Body of pancreas (tissue), 4 donors: ENCODE results near the gene TRAF5. TPM values are rescaled to one million over a fixed set of nuclear protein-coding genes. Genes with fewer than 3 reads are reported as not detected.
"Not testable (repeated sequence)": the region's sequence is repeated elsewhere in the genome, so short reads cannot be mapped to it uniquely, and the experiment has no call there.

Source experiments
- ATAC-seq: fragments of 150-250 bp; one replicate; pipeline ENCODE4 v1.9.1; 2016
- DNase-seq, 4 donors: peaks; one replicate each; pipeline ENCODE4 v3.0.0-alpha.2; 2019
- H3K27ac ChIP-seq, 4 donors: fragments of 200-600 bp; sonication (generic); 1 replicate in 3 of 4; 2 replicates in 1 of 4; pipeline versions ENCODE4 v1.5.1 to v1.6.1; 2016 to 2019; ENCODE audit warnings: mild to moderate bottlenecking in 1 of 4, mixed read lengths in 1 of 4, moderate library complexity in 1 of 4
- H3K27me3 ChIP-seq, 2 donors: fragments of 200-600 bp; sonication (generic); one replicate each; pipeline ENCODE4 v1.6.0; 2016; ENCODE audit warnings: mild to moderate bottlenecking in 1 of 2
- H3K36me3 ChIP-seq, 2 donors: fragments of 200-600 bp; sonication (generic); replicated peaks in 1 of 2; 2 replicates each; pipeline ENCODE4 v1.5.1; 2016; ENCODE audit warnings: low read depth in 2 of 2; ENCODE audit not compliant: insufficient read depth in 1 of 2
- H3K4me1 ChIP-seq: fragments of 200-600 bp; sonication (generic); one replicate; pipeline ENCODE4 v1.6.0; 2016
- H3K4me3 ChIP-seq, 2 donors: fragments of 200-600 bp; sonication (generic); 1 replicate in 1 of 2; 2 replicates in 1 of 2; pipeline ENCODE4 v1.5.1; 2016 to 2019
- H3K9me3 ChIP-seq, 3 donors: fragments of 200-600 bp; sonication (generic); 1 replicate in 2 of 3; 2 replicates in 1 of 3; pipeline ENCODE4 v1.5.1; 2016
- POLR2A ChIP-seq, 3 donors: fragments of 450-650 bp; IDR thresholded peaks; one replicate each; pipeline ENCODE4 v1.6.1; 2016; ENCODE audit warnings: antibody characterized with exemption in 3 of 3, mild to moderate bottlenecking in 2 of 3
- WGBS, 2 donors: methylation state at CpG; one replicate each; pipeline ENCODE4 v1.1.5; 2017; 5-methylcytosine and 5-hydroxymethylcytosine counted together
- intact Hi-C: fragments of 100-400 bp; cut with DNase I; formaldehyde crosslinking; loops from one replicate; pipeline ENCODE4 v1.15.1; 2023
- total RNA-seq, 2 donors: library from RNA; depleted of rRNA; stranded (reverse); fragments of >200 nt; gene quantifications; one replicate each; pipeline ENCODE4 v1.1.0, GENCODE V29; 2016
- TF ChIP-seq, protein P1 (sequence below), 7 experiments: fragments of 450-650 bp in 4 of 7; fragments of 200-600 bp in 3 of 7; sonication (generic) in 3 of 7; IDR thresholded peaks; one replicate each; pipeline ENCODE4 v1.5.1; 2016 to 2019; ENCODE audit warnings: antibody characterized with exemption in 7 of 7

Gene TRAF5
- total RNA-seq, 2 donors from 2014 or later = 35.6 to 37.6 TPM

DNA sequence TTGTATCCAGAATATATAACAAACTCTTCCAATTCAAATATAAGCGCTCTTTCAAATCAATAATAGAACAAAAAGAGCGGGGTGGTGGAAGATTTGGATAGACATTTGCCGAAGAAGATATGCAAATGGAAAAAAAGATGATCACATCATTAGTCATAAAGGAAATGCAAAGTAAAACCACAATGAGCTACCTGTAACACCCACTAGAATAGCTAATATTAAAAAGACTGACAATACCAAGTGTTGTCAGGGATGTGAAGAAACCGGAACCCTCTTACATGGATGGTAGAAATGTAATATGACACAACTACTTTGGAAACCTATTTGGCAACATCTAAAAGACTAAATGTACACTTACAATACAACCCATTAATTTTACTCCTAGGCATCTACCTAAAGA, 5.7 kb upstream of the TRAF5 start:
- no peak overlapping the region for H3K4me3 ChIP-seq
- ATAC-seq (no peak), DNase-seq (no peak)
- intact Hi-C loops = loop anchor here (10.0 kb wide), 1 partner anchor 194 kb away; no protein-coding TSS in a partner anchor
- H3K27ac ChIP-seq = no peak overlapping the region
- 71 to 73% methylated on average over 4 of the region's 4 CpGs for WGBS, 2 donors
- H3K27me3 ChIP-seq = no peaks in the 10 kb centered on the region
- TF ChIP-seq POLR2A (IDR thresholded peaks at IDR 0.05) = no peak
- TF ChIP-seq, protein P1, sequence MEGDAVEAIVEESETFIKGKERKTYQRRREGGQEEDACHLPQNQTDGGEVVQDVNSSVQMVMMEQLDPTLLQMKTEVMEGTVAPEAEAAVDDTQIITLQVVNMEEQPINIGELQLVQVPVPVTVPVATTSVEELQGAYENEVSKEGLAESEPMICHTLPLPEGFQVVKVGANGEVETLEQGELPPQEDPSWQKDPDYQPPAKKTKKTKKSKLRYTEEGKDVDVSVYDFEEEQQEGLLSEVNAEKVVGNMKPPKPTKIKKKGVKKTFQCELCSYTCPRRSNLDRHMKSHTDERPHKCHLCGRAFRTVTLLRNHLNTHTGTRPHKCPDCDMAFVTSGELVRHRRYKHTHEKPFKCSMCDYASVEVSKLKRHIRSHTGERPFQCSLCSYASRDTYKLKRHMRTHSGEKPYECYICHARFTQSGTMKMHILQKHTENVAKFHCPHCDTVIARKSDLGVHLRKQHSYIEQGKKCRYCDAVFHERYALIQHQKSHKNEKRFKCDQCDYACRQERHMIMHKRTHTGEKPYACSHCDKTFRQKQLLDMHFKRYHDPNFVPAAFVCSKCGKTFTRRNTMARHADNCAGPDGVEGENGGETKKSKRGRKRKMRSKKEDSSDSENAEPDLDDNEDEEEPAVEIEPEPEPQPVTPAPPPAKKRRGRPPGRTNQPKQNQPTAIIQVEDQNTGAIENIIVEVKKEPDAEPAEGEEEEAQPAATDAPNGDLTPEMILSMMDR (IDR thresholded peaks at IDR 0.05) = no peak
- peaks cover 0 to 3% of the 10 kb centered on the region in 2 donors for H3K36me3 ChIP-seq
- H3K9me3 ChIP-seq = no peaks in the 10 kb centered on the region
- H3K4me1 ChIP-seq = peaks cover 6% of the 10 kb centered on the region

DNA sequence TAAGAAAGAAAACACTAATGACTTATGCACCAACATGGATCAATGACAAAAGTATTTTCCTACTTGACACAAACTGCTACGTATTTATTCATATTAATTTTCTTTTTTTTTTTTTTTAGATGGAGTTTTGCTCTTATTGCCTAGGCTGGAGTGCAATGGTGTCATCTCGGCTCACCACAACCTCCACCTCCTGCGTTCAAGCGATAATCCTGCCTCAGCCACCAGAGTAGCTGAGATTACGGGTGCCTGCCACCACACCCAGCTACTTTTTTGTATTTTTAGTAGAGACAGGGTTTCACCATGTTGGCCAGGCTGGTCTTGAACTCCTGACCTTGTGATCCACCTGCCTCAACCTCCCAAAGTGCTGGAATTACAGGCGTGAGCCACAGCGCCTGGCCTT, 5.0 kb upstream of the TRAF5 start:
- not testable (repeated sequence) for DNase-seq, H3K36me3 ChIP-seq, H3K27ac ChIP-seq, H3K4me3 ChIP-seq, ATAC-seq, H3K27me3 ChIP-seq, H3K9me3 ChIP-seq
- 88% methylated on average over 7 of the region's 7 CpGs for WGBS, 2 donors
- peaks cover 11% of the 10 kb centered on the region for H3K4me1 ChIP-seq
- intact Hi-C loops = loop anchor here (10.0 kb wide), 1 partner anchor 193 kb away; no protein-coding TSS in a partner anchor

DNA sequence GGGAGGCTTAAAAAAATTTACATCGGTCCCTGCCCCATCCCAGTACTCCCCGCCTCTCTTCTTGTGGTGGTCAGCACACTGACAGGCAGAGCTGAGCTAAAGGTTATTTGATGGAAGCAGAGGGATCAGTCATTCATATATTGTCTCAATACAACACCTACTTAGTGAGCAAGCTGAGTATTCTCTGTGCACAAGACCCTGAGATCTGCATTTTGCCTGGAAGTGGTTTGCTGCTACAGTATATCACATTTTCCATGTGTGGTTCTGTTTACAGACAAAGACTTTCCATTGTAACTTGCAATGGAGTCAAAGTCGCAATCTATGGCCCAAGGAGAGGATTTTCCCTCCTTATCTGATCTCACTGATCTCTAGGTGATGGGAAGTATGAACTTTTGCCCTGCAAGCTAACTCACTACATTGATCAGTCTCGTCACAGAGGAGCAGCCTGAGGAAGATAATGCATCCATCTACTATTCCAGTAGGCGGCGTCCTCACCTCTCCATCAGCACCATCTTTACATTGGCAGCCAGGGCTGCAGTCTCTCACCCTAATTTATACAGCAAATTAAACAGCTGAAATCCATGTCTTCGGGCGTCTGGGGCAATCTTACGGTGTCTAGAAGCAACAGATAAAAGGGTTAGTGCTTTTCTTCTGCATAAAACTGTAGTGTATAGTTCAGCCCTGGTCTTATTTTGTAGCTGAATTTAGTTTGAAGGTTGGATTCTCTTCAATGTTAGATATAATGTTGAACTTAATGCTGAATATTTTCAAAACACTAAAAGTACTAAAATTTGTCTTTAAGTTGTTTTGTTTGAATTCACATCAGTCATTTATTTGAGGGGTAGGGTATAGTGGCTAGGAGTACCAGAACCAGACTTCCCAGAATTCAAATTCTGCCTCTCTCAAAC, 3.2 kb upstream of the TRAF5 start:
- Histone ChIP-seq H3K4me1 (peaks cover 18% of the 10 kb centered on the region), H3K27ac (no peak overlapping the region), H3K27me3 (no peaks in the 10 kb centered on the region), H3K4me3 (no peak overlapping the region), H3K36me3 (no peaks in the 10 kb centered on the region), H3K9me3 (no peaks in the 10 kb centered on the region)
- ATAC-seq (peak; percentile 30), DNase-seq (peak; percentile 62 to 75 (median 70))
- no peak for TF ChIP-seq POLR2A (IDR thresholded peaks at IDR 0.05)
- TF ChIP-seq, protein P1 (IDR thresholded peaks at IDR 0.05) = peak; percentile 41 to 79 (median 74)
- WGBS, 2 donors = 19 to 23% methylated on average over 9 of the region's 9 CpGs
- intact Hi-C loops = loop anchor here (10.0 kb wide), 1 partner anchor 191 kb away; no protein-coding TSS in a partner anchor

DNA sequence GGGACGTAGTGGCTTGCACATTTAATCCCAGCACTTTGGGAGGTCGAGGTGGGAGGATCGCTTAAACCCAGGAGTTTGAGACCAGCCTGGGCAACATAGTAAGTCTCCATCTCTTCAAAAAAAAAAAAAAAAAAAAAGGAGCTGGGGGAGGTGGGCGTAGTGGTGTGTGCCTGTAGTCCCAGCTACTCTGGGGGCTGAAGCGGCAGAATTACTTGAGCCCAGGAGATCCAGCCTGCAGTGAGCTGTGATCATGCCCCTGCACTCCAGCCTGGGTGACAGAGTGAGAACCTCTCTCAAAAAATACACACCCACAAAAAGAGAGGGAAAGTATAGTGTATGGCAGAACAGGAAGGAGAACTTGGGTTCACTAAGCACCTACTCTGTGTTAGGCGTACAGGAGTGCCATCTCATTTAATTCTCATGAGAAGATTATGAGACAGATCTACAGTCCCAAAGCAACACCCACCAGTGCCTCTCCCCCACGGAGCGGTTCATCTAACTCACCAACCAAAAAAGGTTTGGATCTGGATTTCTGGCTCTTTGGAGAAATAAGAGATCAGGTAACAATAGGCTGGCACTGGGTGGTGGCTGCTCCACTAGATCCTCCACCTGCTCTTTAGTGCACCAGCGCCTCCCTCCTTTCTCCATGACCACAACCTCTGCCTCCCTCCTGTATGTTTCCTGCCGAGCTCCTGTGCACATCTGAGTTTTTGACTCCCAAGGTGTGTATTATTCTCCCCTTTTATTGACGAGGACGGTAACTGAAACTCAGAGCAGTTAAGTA, 1.4 kb upstream of the TRAF5 start:
- Histone ChIP-seq H3K27ac (no peak overlapping the region), H3K27me3 (no peaks in the 10 kb centered on the region), H3K9me3 (no peaks in the 10 kb centered on the region), H3K4me1 (peaks cover 36% of the 10 kb centered on the region), H3K36me3 (no peaks in the 10 kb centered on the region), H3K4me3 (no peak overlapping the region)
- no peak for DNase-seq
- intact Hi-C loops = loop anchor here (10.0 kb wide), 1 partner anchor 190 kb away; no protein-coding TSS in a partner anchor
- TF ChIP-seq, protein P1 (IDR thresholded peaks at IDR 0.05) = no peak
- TF ChIP-seq POLR2A (IDR thresholded peaks at IDR 0.05) = no peak
- 81 to 83% methylated on average over 12 of the region's 12 CpGs for WGBS, 2 donors
- ATAC-seq = no peak

DNA sequence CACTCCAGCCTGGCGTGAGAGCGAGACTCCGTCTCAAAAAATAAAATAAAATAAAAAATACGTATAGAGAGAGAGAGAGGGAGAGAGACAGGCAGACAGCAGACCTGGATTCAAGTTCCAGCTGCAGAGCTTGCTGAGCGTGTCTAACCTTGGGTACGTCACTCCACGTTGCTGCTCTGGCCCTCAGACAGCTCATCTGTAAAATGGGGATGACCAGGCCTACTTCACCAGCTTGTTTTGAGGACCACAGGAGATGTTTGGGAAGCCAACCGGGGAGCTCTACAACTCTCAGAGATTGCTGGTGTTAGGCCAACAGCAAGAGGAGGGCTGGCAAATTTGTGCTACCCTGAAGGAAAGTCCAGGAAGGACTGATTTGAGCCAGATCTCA, 499 bp upstream of the TRAF5 start:
- intact Hi-C loops = loop anchor here (10.0 kb wide), 1 partner anchor 189 kb away; no protein-coding TSS in a partner anchor
- no peak for DNase-seq

More for the DNA sequence above, 499 bp upstream of the TRAF5 start:
- Histone ChIP-seq H3K27me3 (no peaks in the 10 kb centered on the region), H3K36me3 (no peaks in the 10 kb centered on the region), H3K9me3 (no peaks in the 10 kb centered on the region), H3K4me1 (peaks cover 46% of the 10 kb centered on the region), H3K4me3 (peak overlapping the region in 1 of 2 donors; percentile 14), H3K27ac (peak overlapping the region; percentile 85 to 97 (median 88))
- ATAC-seq = no peak
- 66 to 67% methylated on average over 8 of the region's 8 CpGs for WGBS, 2 donors
- TF ChIP-seq, protein P1 (IDR thresholded peaks at IDR 0.05) = no peak
- no peak for TF ChIP-seq POLR2A (IDR thresholded peaks at IDR 0.05)
